ENCODE measurements around the gene KRT37.
"Not testable (repeated sequence)": the region's sequence is repeated elsewhere in the genome, so short reads cannot be mapped to it uniquely, and the experiment has no call there.

KRT37 gene

GRCh38 chr17:41428591-41429291, 4.4 kb upstream of the KRT37 start:
- no peaks in the 10 kb centered on the region for H3K27me3 ChIP-seq (ENCODE audit: insufficient read depth, low read depth)
- no peak for TF ChIP-seq CTCF (conservative IDR thresholded peaks at IDR 0.05; ENCODE audit: low read depth, low read length)
- no peaks in the 10 kb centered on the region for H3K79me2 ChIP-seq (ENCODE audit: insufficient read depth, low read depth)
- no peak overlapping the region for H2AFZ ChIP-seq (ENCODE audit: low read depth)
- H3K4me3 ChIP-seq (IDR thresholded peaks at IDR 0.05; ENCODE audit: insufficient read depth, low read depth, low read length) = no peak overlapping the region
- H3K36me3 ChIP-seq (ENCODE audit: insufficient read depth) = no peaks in the 10 kb centered on the region
- H3K4me1 ChIP-seq (ENCODE audit: low read depth, poor library complexity, severe bottlenecking) = no peaks in the 10 kb centered on the region
- H3K9ac ChIP-seq = no peak overlapping the region
- H3K27ac ChIP-seq = no peak overlapping the region
- H4K20me1 ChIP-seq (ENCODE audit: insufficient read depth) = no peaks in the 10 kb centered on the region
- no peak overlapping the region for H3K4me2 ChIP-seq

GRCh38 chr17:41422586-41422985, 1.8 kb downstream of the KRT37 start:
- not testable (repeated sequence) for H3K79me2 ChIP-seq (ENCODE audit: insufficient read depth, low read depth); H3K9ac ChIP-seq; H3K27ac ChIP-seq; H3K4me2 ChIP-seq; H3K4me1 ChIP-seq (ENCODE audit: low read depth, poor library complexity, severe bottlenecking); H3K27me3 ChIP-seq (ENCODE audit: insufficient read depth, low read depth); H3K36me3 ChIP-seq (ENCODE audit: insufficient read depth); H4K20me1 ChIP-seq (ENCODE audit: insufficient read depth); H3K4me3 ChIP-seq (IDR thresholded peaks at IDR 0.05; ENCODE audit: insufficient read depth, low read depth, low read length); H2AFZ ChIP-seq (ENCODE audit: low read depth)

DNA sequence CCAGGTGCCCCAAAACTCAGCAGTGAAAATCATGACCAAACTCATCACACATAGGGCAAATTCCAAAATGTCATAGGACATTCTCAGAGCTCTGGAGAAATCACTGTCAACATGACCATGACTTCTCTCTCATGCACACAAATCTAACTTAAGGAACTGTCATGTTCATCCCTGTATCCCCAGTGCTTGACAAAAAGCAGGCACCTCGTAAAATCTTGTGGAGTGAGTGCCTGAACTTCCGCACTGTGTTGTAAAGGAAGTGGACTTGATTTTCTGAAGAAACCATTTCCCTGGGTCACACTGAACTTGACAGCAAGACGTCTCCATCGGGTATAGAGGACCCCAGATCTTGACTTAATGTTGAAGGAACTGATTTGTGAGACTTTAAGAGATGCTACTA, 2.8 kb downstream of the KRT37 start:
- H3K27me3 ChIP-seq (ENCODE audit: insufficient read depth, low read depth) = no peaks in the 10 kb centered on the region; the same call in 1 of the 2 replicates
- H3K79me2 ChIP-seq (ENCODE audit: insufficient read depth, low read depth) = no peaks in the 10 kb centered on the region
- H3K36me3 ChIP-seq (ENCODE audit: insufficient read depth) = no peaks in the 10 kb centered on the region
- no peak overlapping the region for H3K4me2 ChIP-seq
- no peak for TF ChIP-seq CTCF (conservative IDR thresholded peaks at IDR 0.05; ENCODE audit: low read depth, low read length)
- no peaks in the 10 kb centered on the region for H4K20me1 ChIP-seq (ENCODE audit: insufficient read depth)
- no peak overlapping the region for H3K4me3 ChIP-seq (IDR thresholded peaks at IDR 0.05; ENCODE audit: insufficient read depth, low read depth, low read length)
- H3K27ac ChIP-seq = no peak overlapping the region
- no peaks in the 10 kb centered on the region for H3K4me1 ChIP-seq (ENCODE audit: low read depth, poor library complexity, severe bottlenecking)
- no peak overlapping the region for H3K9ac ChIP-seq
- no peak overlapping the region for H2AFZ ChIP-seq (ENCODE audit: low read depth)

DNA sequence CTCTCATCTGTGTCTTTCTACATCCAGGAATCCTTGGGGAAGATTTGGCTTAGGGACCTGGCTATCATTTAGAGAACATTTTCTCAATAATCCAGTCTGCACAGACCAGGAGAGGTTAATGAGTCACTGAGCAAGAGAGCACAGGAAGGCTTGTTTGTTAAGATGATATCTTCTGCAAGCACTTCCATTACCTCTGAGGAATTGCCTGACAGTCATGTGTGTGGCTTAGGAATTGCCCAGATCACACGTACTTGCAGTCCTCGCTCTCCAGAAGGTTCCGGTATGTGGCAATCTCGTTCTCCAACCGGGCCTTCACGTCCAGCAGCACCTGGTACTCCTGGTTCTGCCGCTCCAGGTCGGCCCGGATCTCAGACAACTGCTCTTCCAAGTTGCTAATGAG, 3.3 kb downstream of the KRT37 start:
- Histone ChIP-seq H3K79me2 (ENCODE audit: insufficient read depth, low read depth) (no peaks in the 10 kb centered on the region), H3K9ac (no peak overlapping the region), H3K4me1 (ENCODE audit: low read depth, poor library complexity, severe bottlenecking) (no peaks in the 10 kb centered on the region), H3K4me2 (no peak overlapping the region), H2AFZ (ENCODE audit: low read depth) (no peak overlapping the region), H3K27ac (no peak overlapping the region), H4K20me1 (ENCODE audit: insufficient read depth) (no peaks in the 10 kb centered on the region), H3K4me3 (IDR thresholded peaks at IDR 0.05; ENCODE audit: insufficient read depth, low read depth, low read length) (no peak overlapping the region), H3K27me3 (ENCODE audit: insufficient read depth, low read depth) (no peaks in the 10 kb centered on the region; the same call in 1 of the 2 replicates), H3K36me3 (ENCODE audit: insufficient read depth) (no peaks in the 10 kb centered on the region)
- TF ChIP-seq CTCF (conservative IDR thresholded peaks at IDR 0.05; ENCODE audit: low read depth, low read length) = no peak

DNA sequence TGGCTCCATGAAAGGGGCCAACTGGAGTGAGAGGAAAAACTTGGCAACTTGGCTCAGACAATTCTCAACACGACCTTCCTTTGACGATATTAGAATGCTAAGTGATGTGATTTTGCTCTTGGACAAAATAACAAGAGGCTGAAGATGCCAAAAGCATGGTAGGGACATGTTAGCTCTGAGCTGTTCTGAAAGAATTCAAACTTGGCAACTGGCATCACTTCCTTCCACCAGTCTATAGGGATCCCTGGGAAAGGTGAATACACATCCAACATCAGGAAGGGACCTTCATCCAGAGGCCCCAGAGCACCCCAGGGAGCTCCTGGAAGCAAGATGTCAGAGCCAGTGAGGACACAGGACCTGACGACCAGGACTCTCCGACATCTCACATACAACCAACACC, 4.3 kb downstream of the KRT37 start:
- no peak overlapping the region for H3K9ac ChIP-seq
- no peaks in the 10 kb centered on the region for H3K4me1 ChIP-seq (ENCODE audit: low read depth, poor library complexity, severe bottlenecking)
- TF ChIP-seq CTCF (conservative IDR thresholded peaks at IDR 0.05; ENCODE audit: low read depth, low read length) = no peak

More for the DNA sequence above, 4.3 kb downstream of the KRT37 start:
- Histone ChIP-seq H3K27me3 (ENCODE audit: insufficient read depth, low read depth) (no peaks in the 10 kb centered on the region; the same call in 1 of the 2 replicates), H2AFZ (ENCODE audit: low read depth) (no peak overlapping the region), H3K27ac (no peak overlapping the region), H3K79me2 (ENCODE audit: insufficient read depth, low read depth) (no peaks in the 10 kb centered on the region), H3K4me2 (no peak overlapping the region), H3K4me3 (IDR thresholded peaks at IDR 0.05; ENCODE audit: insufficient read depth, low read depth, low read length) (no peak overlapping the region), H4K20me1 (ENCODE audit: insufficient read depth) (no peaks in the 10 kb centered on the region), H3K36me3 (ENCODE audit: insufficient read depth) (no peaks in the 10 kb centered on the region)
